CD14-positive monocyte (primary cell): ENCODE results near the gene CDA. TPM values are rescaled to one million over a fixed set of nuclear protein-coding genes. Genes with fewer than 3 reads are reported as not detected.
"Not testable (repeated sequence)": the region's sequence is repeated elsewhere in the genome, so short reads cannot be mapped to it uniquely, and the experiment has no call there.

Experiments used
- DNase-seq, 3 donors: peaks; one replicate each; pipeline ENCODE4 v3.0.0-alpha.2; 2011 to 2022
- H2AFZ ChIP-seq: 2 replicates; pipeline ENCODE4 v1.6.0; 2012; ENCODE audit warnings: mild to moderate bottlenecking, low read depth, low read length, inconsistent platforms; ENCODE audit not compliant: insufficient read depth, poor library complexity, severe bottlenecking
- H3K27ac ChIP-seq, 2 donors: 1 replicate in 1 of 2; 2 replicates in 1 of 2; pipeline ENCODE4 v1.5.1; 2012 to 2013; ENCODE audit warnings: low read length in 2 of 2, control low read depth in 1 of 2, inconsistent platforms in 1 of 2, low read depth in 1 of 2, mild to moderate bottlenecking in 1 of 2
- H3K27me3 ChIP-seq, 2 donors: one replicate each; pipeline versions ENCODE4 v1.6.0 to v1.6.1; 2011 to 2013; ENCODE audit warnings: low read length in 2 of 2; ENCODE audit not compliant: control insufficient read depth in 2 of 2, insufficient read depth in 2 of 2
- H3K36me3 ChIP-seq, 2 donors: replicated peaks in 1 of 2; 1 replicate in 1 of 2; 2 replicates in 1 of 2; pipeline versions ENCODE4 v1.5.1 to v1.6.1; 2012 to 2013; ENCODE audit warnings: low read length in 2 of 2, control low read depth in 1 of 2, inconsistent platforms in 1 of 2, mild to moderate bottlenecking in 1 of 2; ENCODE audit not compliant: insufficient read depth in 2 of 2, control insufficient read depth in 1 of 2
- H3K4me1 ChIP-seq, 2 donors: 1 replicate in 1 of 2; 2 replicates in 1 of 2; pipeline versions ENCODE4 v1.5.1 to v1.6.1; 2012 to 2013; ENCODE audit warnings: low read length in 2 of 2, control low read depth in 1 of 2, inconsistent platforms in 1 of 2, mild to moderate bottlenecking in 1 of 2, moderate library complexity in 1 of 2; ENCODE audit not compliant: insufficient read depth in 2 of 2, control insufficient read depth in 1 of 2
- H3K4me2 ChIP-seq: replicated peaks from 2 replicates; pipeline ENCODE3; 2012; ENCODE audit warnings: low read length, moderate library complexity, mild to moderate bottlenecking; ENCODE audit not compliant: poor library complexity, severe bottlenecking; ENCODE audit errors: extremely low read depth
- H3K4me3 ChIP-seq, 3 experiments: fragments of 200-600 bp in 1 of 3; sonication (generic) in 1 of 3; replicated peaks in 1 of 3; 1 replicate in 2 of 3; 2 replicates in 1 of 3; pipeline ENCODE4 v1.5.1; 2011 to 2013; ENCODE audit warnings: low read length in 3 of 3, mild to moderate bottlenecking in 3 of 3, control low read depth in 2 of 3, low read depth in 2 of 3, inconsistent platforms in 1 of 3, moderate library complexity in 1 of 3
- H3K79me2 ChIP-seq: 2 replicates; pipeline ENCODE4 v1.6.0; 2012; ENCODE audit warnings: mild to moderate bottlenecking, control low read depth, inconsistent platforms, low read length, moderate library complexity; ENCODE audit not compliant: insufficient read depth
- H3K9ac ChIP-seq: 2 replicates; pipeline ENCODE4 v1.6.0; 2017; ENCODE audit warnings: low read length, mild to moderate bottlenecking; ENCODE audit not compliant: insufficient read depth, poor library complexity, severe bottlenecking
- H3K9me3 ChIP-seq, 2 donors: replicated peaks in 1 of 2; 1 replicate in 1 of 2; 2 replicates in 1 of 2; pipeline versions ENCODE4 v1.5.1 to v1.6.1; 2012 to 2013; ENCODE audit warnings: low read length in 2 of 2, control low read depth in 1 of 2; ENCODE audit not compliant: control insufficient read depth in 1 of 2, insufficient read depth in 1 of 2
- H4K20me1 ChIP-seq: 2 replicates; pipeline ENCODE4 v1.6.0; 2012; ENCODE audit warnings: mild to moderate bottlenecking, low read length, control low read depth, moderate library complexity; ENCODE audit not compliant: insufficient read depth
- H3K27ac Mint-ChIP-seq, 7 donors: one replicate each; pipeline ENCODE4 v1.8.0; 2020; ENCODE audit warnings: mild to moderate bottlenecking in 7 of 7, mixed read lengths in 7 of 7, moderate library complexity in 6 of 7, inconsistent platforms in 2 of 7
- H3K27me3 Mint-ChIP-seq, 3 donors: one replicate each; pipeline ENCODE4 v1.8.0; 2021 to 2022; ENCODE audit warnings: low read depth in 3 of 3, mild to moderate bottlenecking in 3 of 3, mixed read lengths in 3 of 3, moderate library complexity in 3 of 3, inconsistent platforms in 1 of 3
- H3K36me3 Mint-ChIP-seq, 2 donors: one replicate each; pipeline ENCODE4 v1.8.0; 2020; ENCODE audit warnings: mixed read lengths in 2 of 2, inconsistent platforms in 1 of 2, mild to moderate bottlenecking in 1 of 2
- H3K4me1 Mint-ChIP-seq: one replicate; pipeline ENCODE4 v1.8.0; 2020; ENCODE audit warnings: mild to moderate bottlenecking, mixed read lengths
- H3K4me3 Mint-ChIP-seq, 2 donors: one replicate each; pipeline ENCODE4 v1.8.0; 2020; ENCODE audit warnings: mild to moderate bottlenecking in 2 of 2, mixed read lengths in 2 of 2, moderate library complexity in 1 of 2
- H3K9me3 Mint-ChIP-seq, 7 donors: one replicate each; pipeline ENCODE4 v1.8.0; 2020 to 2022; ENCODE audit warnings: mixed read lengths in 7 of 7, mild to moderate bottlenecking in 6 of 7, moderate library complexity in 6 of 7, inconsistent platforms in 2 of 7
- WGBS: methylation state at CpG from one replicate; pipeline ENCODE4 v1.1.5; 2013; ENCODE audit warnings: missing lambda C conversion rate; ENCODE audit not compliant: insufficient coverage; 5-methylcytosine and 5-hydroxymethylcytosine counted together
- intact Hi-C, 2 donors: fragments of 100-400 bp; cut with micrococcal nuclease; formaldehyde crosslinking; loops; one replicate each; pipeline versions ENCODE4 v1.15.0 to v1.15.1; 2023
- polyA plus RNA-seq, 3 donors: library from polyadenylated mRNA; depleted of rRNA in 1 of 3; unstranded in 2 of 3; stranded (reverse) in 1 of 3; fragments of 300-500 nt in 2 of 3; fragments of >200 nt in 1 of 3; fragmentation: Illumina TruSeq in 2 of 3; gene quantifications; 1 replicate in 2 of 3; 2 replicates in 1 of 3; pipeline ENCODE4 v1.2.3, GENCODE V29; 2012 to 2021
- TF ChIP-seq, protein P1 (sequence below): fragments of 200-600 bp; IDR thresholded peaks from one replicate; pipeline ENCODE4 v1.8.0; 2022; ENCODE audit warnings: antibody characterized with exemption, mild to moderate bottlenecking

CDA gene
- polyA plus RNA-seq, 3 donors: 113 to 348 (median 217) TPM

DNA sequence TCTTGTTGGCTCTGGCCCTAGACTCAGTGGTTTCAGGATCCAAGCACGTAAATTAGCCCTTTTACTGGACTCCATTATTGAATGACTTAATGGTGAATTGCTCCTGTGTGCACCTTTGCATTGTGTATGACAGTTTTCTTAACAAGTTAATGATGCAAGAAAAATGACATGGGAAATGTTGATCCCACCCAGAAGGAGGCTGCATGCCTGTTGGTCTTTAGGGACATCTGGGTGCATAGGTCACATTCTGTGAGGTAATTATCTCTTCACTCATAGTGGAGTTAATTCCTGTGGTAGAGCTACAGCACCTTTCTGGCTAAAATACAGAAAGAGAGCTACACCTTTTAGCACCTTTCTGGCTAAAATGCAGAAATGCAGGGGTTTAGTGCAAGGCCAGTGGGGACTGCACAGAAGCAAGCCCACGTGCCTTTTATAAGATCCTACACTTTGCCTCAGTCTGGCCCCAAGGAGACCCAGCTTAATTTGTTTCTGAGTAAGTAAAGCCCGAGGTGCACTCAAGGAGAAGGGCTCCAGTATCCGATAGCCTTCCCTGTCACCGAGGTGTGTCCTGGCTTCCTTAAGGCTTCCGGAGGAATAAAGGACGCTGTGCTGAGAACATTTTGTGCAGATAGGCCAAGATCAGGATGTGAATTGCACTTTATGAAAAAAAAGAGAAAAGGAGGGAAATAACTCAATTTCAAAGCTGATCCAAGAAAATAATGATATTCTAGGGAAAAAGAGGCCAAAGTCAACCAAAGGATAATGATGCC, 18.1 kb downstream of the CDA start:
- H3K27me3 Mint-ChIP-seq, intact Hi-C loops, H3K9me3 ChIP-seq, H3K4me3 Mint-ChIP-seq, H2AFZ ChIP-seq, H3K4me3 ChIP-seq, H3K27me3 ChIP-seq, H3K4me2 ChIP-seq, DNase-seq, H3K9ac ChIP-seq, H3K9me3 Mint-ChIP-seq, H3K27ac ChIP-seq: not testable (repeated sequence)
- H3K79me2 ChIP-seq: peaks cover 62% of the 10 kb centered on the region
- H3K36me3 ChIP-seq: peaks cover 51 to 65% of the 10 kb centered on the region in 2 donors
- WGBS: 80% methylated on average over 1 of the region's 7 CpGs
- peaks cover 32% of the 10 kb centered on the region for H3K4me1 Mint-ChIP-seq
- peaks cover 50 to 75% of the 10 kb centered on the region in 2 donors for H3K36me3 Mint-ChIP-seq
- H4K20me1 ChIP-seq: peaks cover 47% of the 10 kb centered on the region
- peak overlapping the region in 3 of 7 donors; percentile 28 to 68 (median 47) for H3K27ac Mint-ChIP-seq
- peaks cover 30 to 34% of the 10 kb centered on the region in 2 donors for H3K4me1 ChIP-seq

DNA sequence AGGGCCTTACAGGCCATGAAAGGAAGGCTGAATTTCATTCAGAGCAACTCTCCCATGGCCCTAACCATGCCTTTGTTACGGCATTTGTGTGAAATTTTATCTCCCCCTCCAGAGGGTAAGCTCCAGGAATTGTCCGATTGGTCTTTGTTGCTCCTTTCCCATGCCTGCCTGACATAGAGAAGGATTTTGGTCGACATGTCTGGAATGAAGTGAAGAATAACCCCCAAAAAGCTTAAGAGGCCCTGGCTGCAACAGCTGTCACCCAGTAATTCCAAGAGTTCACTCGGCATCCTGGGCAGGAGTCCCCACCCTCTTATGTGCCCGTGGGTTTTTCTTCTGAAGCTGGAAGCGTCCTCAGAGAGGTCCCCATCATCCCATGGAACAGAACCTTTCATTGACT, 20.6 kb downstream of the CDA start:
- H3K36me3 ChIP-seq: peaks cover 69 to 88% of the 10 kb centered on the region in 2 donors
- H3K9ac ChIP-seq: no peak overlapping the region
- H3K27ac Mint-ChIP-seq: no peak overlapping the region
- no peak overlapping the region for H3K4me2 ChIP-seq
- H3K9me3 ChIP-seq: no peaks in the 10 kb centered on the region
- peaks cover 8% of the 10 kb centered on the region in 2 donors for H3K4me1 ChIP-seq
- peaks cover 59% of the 10 kb centered on the region for H4K20me1 ChIP-seq
- WGBS: no CpG with 5 or more reads among the region's 6 CpGs
- no peaks in the 10 kb centered on the region for H3K9me3 Mint-ChIP-seq
- TF ChIP-seq, protein P1, sequence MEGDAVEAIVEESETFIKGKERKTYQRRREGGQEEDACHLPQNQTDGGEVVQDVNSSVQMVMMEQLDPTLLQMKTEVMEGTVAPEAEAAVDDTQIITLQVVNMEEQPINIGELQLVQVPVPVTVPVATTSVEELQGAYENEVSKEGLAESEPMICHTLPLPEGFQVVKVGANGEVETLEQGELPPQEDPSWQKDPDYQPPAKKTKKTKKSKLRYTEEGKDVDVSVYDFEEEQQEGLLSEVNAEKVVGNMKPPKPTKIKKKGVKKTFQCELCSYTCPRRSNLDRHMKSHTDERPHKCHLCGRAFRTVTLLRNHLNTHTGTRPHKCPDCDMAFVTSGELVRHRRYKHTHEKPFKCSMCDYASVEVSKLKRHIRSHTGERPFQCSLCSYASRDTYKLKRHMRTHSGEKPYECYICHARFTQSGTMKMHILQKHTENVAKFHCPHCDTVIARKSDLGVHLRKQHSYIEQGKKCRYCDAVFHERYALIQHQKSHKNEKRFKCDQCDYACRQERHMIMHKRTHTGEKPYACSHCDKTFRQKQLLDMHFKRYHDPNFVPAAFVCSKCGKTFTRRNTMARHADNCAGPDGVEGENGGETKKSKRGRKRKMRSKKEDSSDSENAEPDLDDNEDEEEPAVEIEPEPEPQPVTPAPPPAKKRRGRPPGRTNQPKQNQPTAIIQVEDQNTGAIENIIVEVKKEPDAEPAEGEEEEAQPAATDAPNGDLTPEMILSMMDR: no peak
- no peak overlapping the region for H2AFZ ChIP-seq
- no peak overlapping the region for H3K4me3 Mint-ChIP-seq
- no peaks in the 10 kb centered on the region for H3K27me3 ChIP-seq
- no peak overlapping the region for H3K4me3 ChIP-seq
- intact Hi-C loops: no loop called here
- peaks cover 0 to 2% (median 2%) of the 10 kb centered on the region in 3 donors for H3K27me3 Mint-ChIP-seq
- peaks cover 64 to 84% of the 10 kb centered on the region in 2 donors for H3K36me3 Mint-ChIP-seq
- peaks cover 45% of the 10 kb centered on the region for H3K79me2 ChIP-seq
- H3K27ac ChIP-seq: no peak overlapping the region
- peaks cover 9% of the 10 kb centered on the region for H3K4me1 Mint-ChIP-seq
- DNase-seq: no peak
